GM12801 (cell line): ENCODE data around the gene ADCYAP1R1.

ENCODE experiments used
- CTCF ChIP-seq: IDR thresholded peaks from one replicate; pipeline ENCODE4 v1.5.1; 2011; ENCODE audit warnings: control low read depth; ENCODE audit not compliant: insufficient read length; ENCODE audit errors: extremely low read depth

The ADCYAP1R1 gene

GRCh38 chr7:31105256-31105950 lies 53.3 kb downstream of the ADCYAP1R1 start:
- TF ChIP-seq CTCF: no peak

- TF ChIP-seq CTCF: no peak
Measured at GRCh38 chr7:31106303-31107105, 54.4 kb downstream of the ADCYAP1R1 start.

- TF ChIP-seq CTCF: no peak
Measured at GRCh38 chr7:31107106-31108090, 55.3 kb downstream of the ADCYAP1R1 start.

GRCh38 chr7:31108097-31108657 lies 56.1 kb downstream of the ADCYAP1R1 start:
- no peak for TF ChIP-seq CTCF

- TF ChIP-seq CTCF: no peak
Measured at GRCh38 chr7:31109751-31110150, 57.6 kb downstream of the ADCYAP1R1 start.

GRCh38 chr7:31110331-31111108 lies 58.4 kb downstream of the ADCYAP1R1 start:
- no peak for TF ChIP-seq CTCF
